Loucy (cell line): ENCODE results near the gene TMEM132D.

Experiments
- H2AFZ ChIP-seq: fragments of 200-600 bp; sonication (generic); 2 replicates; pipeline ENCODE4 v1.6.0; 2016; ENCODE audit warnings: antibody characterized with exemption, mild to moderate bottlenecking, low read length, moderate library complexity
- H3F3A ChIP-seq: fragments of 200-600 bp; 2 replicates; pipeline ENCODE4 v1.6.0; 2016; ENCODE audit warnings: antibody characterized with exemption, low read depth, mild to moderate bottlenecking
- H3K27me3 ChIP-seq: fragments of 200-600 bp; sonication (generic); 2 replicates; pipeline ENCODE4 v1.6.1; 2014; ENCODE audit warnings: low read length, mild to moderate bottlenecking; ENCODE audit not compliant: insufficient read depth, poor library complexity, severe bottlenecking
- H3K36me3 ChIP-seq: fragments of 200-600 bp; sonication (generic); 2 replicates; pipeline ENCODE4 v1.6.1; 2016; ENCODE audit warnings: low read length; ENCODE audit not compliant: insufficient read depth
- H3K4me1 ChIP-seq: fragments of 200-600 bp; sonication (generic); 2 replicates; pipeline ENCODE4 v1.5.1; 2014; ENCODE audit warnings: low read length, mild to moderate bottlenecking; ENCODE audit not compliant: insufficient read depth, poor library complexity, severe bottlenecking
- H3K4me2 ChIP-seq: fragments of 200-600 bp; sonication (generic); 2 replicates; pipeline ENCODE4 v1.6.0; 2014; ENCODE audit warnings: antibody characterized with exemption, low read length, low read depth, mild to moderate bottlenecking; ENCODE audit not compliant: poor library complexity, severe bottlenecking
- H3K4me3 ChIP-seq: fragments of 200-600 bp; sonication (generic); 2 replicates; pipeline ENCODE4 v1.5.1; 2014; ENCODE audit warnings: low read length, mild to moderate bottlenecking, mixed read lengths; ENCODE audit not compliant: poor library complexity, severe bottlenecking
- H3K79me2 ChIP-seq: fragments of 200-600 bp; sonication (generic); 2 replicates; pipeline ENCODE4 v1.6.1; 2014; ENCODE audit warnings: low read length; ENCODE audit not compliant: insufficient read depth
- H3K9ac ChIP-seq: fragments of 200-600 bp; sonication (generic); 2 replicates; pipeline ENCODE4 v1.6.0; 2014; ENCODE audit warnings: mild to moderate bottlenecking, low read depth, low read length, moderate library complexity; ENCODE audit not compliant: poor library complexity, severe bottlenecking
- H3K9me2 ChIP-seq: fragments of 200-600 bp; sonication (generic); replicated peaks from 2 replicates; pipeline ENCODE4 v1.6.1; 2016; ENCODE audit warnings: low read depth, low read length, mixed read lengths
- H3K9me3 ChIP-seq: fragments of 200-600 bp; sonication (generic); 2 replicates; pipeline ENCODE4 v1.6.1; 2014; ENCODE audit warnings: mild to moderate bottlenecking, antibody characterized with exemption, low read length, low read depth; ENCODE audit not compliant: insufficient read depth
- H4K20me1 ChIP-seq: fragments of 200-600 bp; sonication (generic); 2 replicates; pipeline ENCODE4 v1.6.0; 2014; ENCODE audit warnings: antibody characterized with exemption, low read length, mild to moderate bottlenecking; ENCODE audit not compliant: insufficient read depth, poor library complexity, severe bottlenecking
- EZH2phosphoT487 ChIP-seq: fragments of 200-600 bp; IDR thresholded peaks from 2 replicates; pipeline ENCODE4 v1.6.1; 2018; ENCODE audit warnings: antibody characterized with exemption, mild to moderate bottlenecking, moderate library complexity, borderline replicate concordance
- TF ChIP-seq, protein P1 (sequence below): fragments of 200-600 bp; sonication (generic); conservative IDR thresholded peaks from 2 replicates; pipeline ENCODE4 v1.5.1; 2014; ENCODE audit warnings: mild to moderate bottlenecking, antibody characterized with exemption, low read length

Gene TMEM132D

GRCh38 chr12:129556082-129556481, 347.7 kb downstream of the TMEM132D start:
- H4K20me1 ChIP-seq: no peaks in the 10 kb centered on the region
- H3K9me2 ChIP-seq: no peaks in the 10 kb centered on the region
- H3K79me2 ChIP-seq: no peaks in the 10 kb centered on the region
- no peaks in the 10 kb centered on the region for H3F3A ChIP-seq
- TF ChIP-seq, protein P1, sequence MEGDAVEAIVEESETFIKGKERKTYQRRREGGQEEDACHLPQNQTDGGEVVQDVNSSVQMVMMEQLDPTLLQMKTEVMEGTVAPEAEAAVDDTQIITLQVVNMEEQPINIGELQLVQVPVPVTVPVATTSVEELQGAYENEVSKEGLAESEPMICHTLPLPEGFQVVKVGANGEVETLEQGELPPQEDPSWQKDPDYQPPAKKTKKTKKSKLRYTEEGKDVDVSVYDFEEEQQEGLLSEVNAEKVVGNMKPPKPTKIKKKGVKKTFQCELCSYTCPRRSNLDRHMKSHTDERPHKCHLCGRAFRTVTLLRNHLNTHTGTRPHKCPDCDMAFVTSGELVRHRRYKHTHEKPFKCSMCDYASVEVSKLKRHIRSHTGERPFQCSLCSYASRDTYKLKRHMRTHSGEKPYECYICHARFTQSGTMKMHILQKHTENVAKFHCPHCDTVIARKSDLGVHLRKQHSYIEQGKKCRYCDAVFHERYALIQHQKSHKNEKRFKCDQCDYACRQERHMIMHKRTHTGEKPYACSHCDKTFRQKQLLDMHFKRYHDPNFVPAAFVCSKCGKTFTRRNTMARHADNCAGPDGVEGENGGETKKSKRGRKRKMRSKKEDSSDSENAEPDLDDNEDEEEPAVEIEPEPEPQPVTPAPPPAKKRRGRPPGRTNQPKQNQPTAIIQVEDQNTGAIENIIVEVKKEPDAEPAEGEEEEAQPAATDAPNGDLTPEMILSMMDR: no peak
- no peak for TF ChIP-seq EZH2phosphoT487
- H3K9ac ChIP-seq: no peak overlapping the region
- no peaks in the 10 kb centered on the region for H3K36me3 ChIP-seq
- H3K9me3 ChIP-seq: no peaks in the 10 kb centered on the region; the same call in 1 of the 2 replicates
- no peaks in the 10 kb centered on the region for H3K4me1 ChIP-seq
- H3K27me3 ChIP-seq: no peaks in the 10 kb centered on the region
- H3K4me3 ChIP-seq: no peak overlapping the region
- no peak overlapping the region for H3K4me2 ChIP-seq
- no peak overlapping the region for H2AFZ ChIP-seq

DNA sequence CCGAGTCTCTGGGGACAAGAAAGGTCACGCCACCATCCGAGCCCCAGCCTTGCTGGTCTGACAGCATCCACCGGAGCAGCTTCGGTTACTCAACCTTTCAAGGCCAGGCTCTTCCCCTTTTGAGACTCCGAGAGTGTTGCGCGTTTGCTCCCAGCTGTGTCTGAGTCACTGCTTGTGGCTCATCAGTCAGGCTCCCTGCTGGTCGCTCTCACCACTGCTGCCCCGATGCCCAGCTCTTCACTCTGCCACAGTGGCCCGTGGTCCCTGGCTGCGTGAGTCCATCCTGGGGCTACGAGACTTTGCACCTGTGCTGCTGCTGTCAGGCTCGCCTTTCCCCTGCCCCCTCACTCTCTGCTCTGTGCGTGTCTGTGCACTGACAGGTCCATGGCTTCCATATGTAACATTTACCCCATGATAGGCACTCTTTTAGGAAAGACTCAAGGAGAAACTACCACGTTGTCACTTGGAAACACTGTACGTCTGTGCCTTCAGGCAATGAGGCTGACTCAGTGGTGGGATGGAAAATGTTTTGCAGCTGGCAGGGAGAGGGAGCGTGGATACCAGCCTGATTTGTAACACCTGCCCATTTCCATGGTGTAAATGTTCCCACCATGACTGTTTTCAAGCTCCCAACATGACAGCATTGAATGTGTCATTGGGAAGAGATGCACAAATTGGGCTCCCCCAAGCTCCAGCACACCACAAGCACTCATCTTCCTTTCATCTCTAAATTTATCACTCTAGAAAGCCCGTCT, 350.7 kb downstream of the TMEM132D start:
- H3K79me2 ChIP-seq: no peaks in the 10 kb centered on the region
- TF ChIP-seq EZH2phosphoT487: no peak
- H3K4me2 ChIP-seq: no peak overlapping the region
- H2AFZ ChIP-seq: no peak overlapping the region
- no peaks in the 10 kb centered on the region for H3F3A ChIP-seq
- no peaks in the 10 kb centered on the region for H3K36me3 ChIP-seq
- H3K27me3 ChIP-seq: no peaks in the 10 kb centered on the region
- no peaks in the 10 kb centered on the region for H3K9me2 ChIP-seq
- no peak overlapping the region for H3K9ac ChIP-seq
- H3K4me3 ChIP-seq: no peak overlapping the region
- H3K4me1 ChIP-seq: no peaks in the 10 kb centered on the region
- no peaks in the 10 kb centered on the region for H4K20me1 ChIP-seq
- no peaks in the 10 kb centered on the region; the same call in 1 of the 2 replicates for H3K9me3 ChIP-seq

GRCh38 chr12:129551441-129551840, 352.4 kb downstream of the TMEM132D start:
- no peaks in the 10 kb centered on the region for H3K36me3 ChIP-seq
- no peaks in the 10 kb centered on the region for H3K9me2 ChIP-seq
- no peaks in the 10 kb centered on the region for H3F3A ChIP-seq
- no peak overlapping the region for H3K4me3 ChIP-seq
- no peaks in the 10 kb centered on the region for H4K20me1 ChIP-seq
- H3K4me1 ChIP-seq: no peaks in the 10 kb centered on the region
- no peak overlapping the region for H3K9ac ChIP-seq
- peaks cover 3% of the 10 kb centered on the region; the same call in 1 of the 2 replicates for H3K9me3 ChIP-seq
- no peaks in the 10 kb centered on the region for H3K79me2 ChIP-seq
- no peak overlapping the region for H2AFZ ChIP-seq
- TF ChIP-seq, protein P1: no peak
- TF ChIP-seq EZH2phosphoT487: no peak
- no peaks in the 10 kb centered on the region for H3K27me3 ChIP-seq
- H3K4me2 ChIP-seq: no peak overlapping the region

GRCh38 chr12:129550353-129550752, 353.5 kb downstream of the TMEM132D start:
- Histone ChIP-seq H3K36me3 (no peaks in the 10 kb centered on the region), H4K20me1 (no peaks in the 10 kb centered on the region), H3K4me1 (no peaks in the 10 kb centered on the region), H3K4me2 (no peak overlapping the region), H3F3A (no peaks in the 10 kb centered on the region), H3K9ac (no peak overlapping the region), H3K79me2 (no peaks in the 10 kb centered on the region), H3K27me3 (no peaks in the 10 kb centered on the region), H3K4me3 (no peak overlapping the region), H2AFZ (no peak overlapping the region), H3K9me2 (no peaks in the 10 kb centered on the region), H3K9me3 (peaks cover 3% of the 10 kb centered on the region; the same call in 1 of the 2 replicates)
- TF ChIP-seq, protein P1: no peak
- no peak for TF ChIP-seq EZH2phosphoT487
